HUES48 (cell line): Measurements from ENCODE around the gene GRXCR2.

Experiments used
- H3K27ac ChIP-seq: one replicate; pipeline ENCODE4 v1.7.0; 2013; ENCODE audit warnings: low read depth, low read length, inconsistent platforms
- H3K27me3 ChIP-seq: 2 replicates; pipeline ENCODE4 v1.6.1; 2013; ENCODE audit warnings: mild to moderate bottlenecking, low read length; ENCODE audit not compliant: control insufficient read depth, insufficient read depth
- H3K36me3 ChIP-seq: 2 replicates; pipeline ENCODE4 v1.6.1; 2013; ENCODE audit warnings: low read length; ENCODE audit not compliant: control insufficient read depth, insufficient read depth
- H3K4me1 ChIP-seq: 2 replicates; pipeline ENCODE4 v1.6.1; 2013; ENCODE audit warnings: mild to moderate bottlenecking, low read length; ENCODE audit not compliant: control insufficient read depth, insufficient read depth
- H3K4me3 ChIP-seq: 2 replicates; pipeline ENCODE4 v1.5.1; 2013; ENCODE audit warnings: mild to moderate bottlenecking, low read depth, low read length
- H3K9ac ChIP-seq: 2 replicates; pipeline ENCODE4 v1.6.1; 2013; ENCODE audit warnings: mild to moderate bottlenecking, low read depth, low read length, moderate library complexity
- H3K9me3 ChIP-seq: 2 replicates; pipeline ENCODE4 v1.6.1; 2013; ENCODE audit warnings: low read length; ENCODE audit not compliant: control insufficient read depth, insufficient read depth

GRXCR2 gene

DNA sequence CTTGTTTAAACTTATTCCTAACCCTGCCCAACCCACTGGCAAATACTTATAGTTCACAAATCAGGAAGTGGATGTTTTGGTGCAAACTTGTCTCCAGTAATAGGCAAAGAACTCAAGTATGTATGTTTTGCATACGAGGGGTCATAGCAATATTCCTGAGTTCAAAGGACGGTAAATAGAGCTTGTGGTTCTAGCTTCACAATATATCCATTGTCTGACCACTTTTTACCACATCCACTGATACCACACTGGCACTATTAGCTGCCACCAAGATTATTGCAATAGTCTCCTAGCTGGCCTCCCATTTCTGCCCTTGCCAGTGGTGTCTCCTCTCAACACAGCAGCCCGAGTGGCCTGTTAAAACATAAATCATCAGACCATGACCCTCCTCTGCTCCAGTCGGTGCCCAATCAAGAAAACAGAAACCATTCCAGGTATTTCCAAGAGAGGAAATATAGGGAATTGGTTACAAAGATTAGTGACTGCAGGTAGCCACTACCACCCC, 17.0 kb downstream of the GRXCR2 start:
- H3K27ac ChIP-seq, result peak overlapping the region; percentile 76
- peak overlapping the region; percentile 47 for H3K9ac ChIP-seq
- peaks cover 18% of the 10 kb centered on the region for H3K4me1 ChIP-seq
- no peaks in the 10 kb centered on the region for H3K27me3 ChIP-seq
- H3K4me3 ChIP-seq, result peak overlapping the region; percentile 64
- no peaks in the 10 kb centered on the region for H3K9me3 ChIP-seq
- no peaks in the 10 kb centered on the region for H3K36me3 ChIP-seq

DNA sequence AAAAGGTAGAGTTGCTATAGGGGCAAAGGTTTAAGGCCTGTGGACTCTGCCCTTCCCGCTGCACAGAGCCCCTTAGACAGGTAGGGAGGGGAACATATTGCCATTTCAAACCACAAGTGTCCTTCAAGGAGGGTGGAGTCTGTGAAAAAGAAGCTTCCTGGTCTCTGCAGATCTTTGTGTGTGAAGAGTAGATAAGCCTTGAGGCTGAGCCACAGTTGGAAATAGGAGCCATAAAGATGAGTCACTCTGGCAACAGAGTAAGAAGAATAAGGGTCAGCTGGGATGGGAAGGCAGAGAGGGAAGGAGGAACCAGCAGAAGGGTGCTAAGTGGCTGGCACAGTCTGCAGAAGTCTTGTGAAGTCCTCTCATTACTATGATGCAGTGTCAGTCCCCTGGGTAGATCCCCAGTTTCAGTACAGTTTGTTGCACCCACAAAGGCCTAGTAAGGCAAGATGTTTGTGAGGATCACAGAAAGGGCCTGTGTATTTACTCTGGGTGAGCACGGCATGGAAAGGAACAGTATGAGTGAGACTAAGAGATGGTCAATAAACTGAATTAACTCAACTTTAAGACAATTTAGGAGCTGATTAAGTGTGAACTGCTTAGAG, 18.1 kb downstream of the GRXCR2 start:
- Histone ChIP-seq H3K36me3 (no peaks in the 10 kb centered on the region), H3K27me3 (no peaks in the 10 kb centered on the region), H3K9me3 (no peaks in the 10 kb centered on the region), H3K4me1 (peaks cover 18% of the 10 kb centered on the region), H3K4me3 (no peak overlapping the region), H3K9ac (no peak overlapping the region), H3K27ac (peak overlapping the region; percentile 2)

DNA sequence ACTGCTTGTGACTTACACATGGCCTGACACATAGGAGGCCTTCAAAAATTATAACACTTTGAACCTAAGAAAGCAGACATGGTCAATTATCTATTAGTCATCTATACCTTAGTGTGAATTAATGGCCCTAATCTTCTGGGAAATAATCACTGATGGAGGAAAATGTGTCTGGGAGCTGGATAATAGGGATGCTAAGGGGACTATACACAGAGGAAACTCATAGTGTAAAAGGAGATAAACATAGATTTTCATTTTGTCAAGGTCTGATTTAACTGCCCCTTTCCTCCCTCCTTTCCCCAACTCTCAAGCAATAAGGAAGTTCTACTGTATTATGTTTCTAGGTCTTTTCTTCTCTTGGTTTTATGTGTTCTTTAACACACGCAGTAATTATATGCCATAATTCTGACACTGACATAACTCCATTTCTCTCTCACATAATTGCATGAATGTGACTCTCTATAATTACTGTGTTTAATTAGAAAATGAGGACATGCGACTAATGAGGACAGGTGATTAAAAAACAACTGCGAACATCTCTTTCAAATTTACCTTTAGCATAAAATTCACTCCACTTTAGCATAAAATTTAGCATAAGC, 18.9 kb downstream of the GRXCR2 start:
- no peak overlapping the region for H3K27ac ChIP-seq
- H3K4me1 ChIP-seq, result peaks cover 18% of the 10 kb centered on the region
- H3K9ac ChIP-seq, result no peak overlapping the region
- H3K36me3 ChIP-seq, result no peaks in the 10 kb centered on the region
- no peaks in the 10 kb centered on the region for H3K9me3 ChIP-seq
- no peak overlapping the region for H3K4me3 ChIP-seq
- H3K27me3 ChIP-seq, result no peaks in the 10 kb centered on the region

DNA sequence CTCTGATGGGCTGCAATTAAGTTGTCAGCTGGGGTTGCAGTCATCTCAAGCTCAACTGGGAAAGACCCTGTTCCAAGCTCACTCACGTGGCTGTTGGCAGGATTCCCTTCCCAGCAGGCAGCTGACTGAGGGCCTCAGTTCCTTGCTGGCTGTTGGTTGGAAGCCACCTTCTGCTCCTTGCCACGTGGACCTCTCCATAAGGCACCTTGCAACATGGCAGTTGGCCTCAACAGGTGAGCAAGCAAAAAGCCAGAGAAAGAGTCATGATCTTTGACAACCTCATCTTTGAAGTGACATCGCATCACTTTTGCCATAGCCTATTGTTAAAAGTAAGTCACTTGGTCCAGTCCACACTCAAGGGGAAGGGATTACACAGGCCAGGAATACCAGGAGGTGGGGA, 19.8 kb downstream of the GRXCR2 start:
- no peak overlapping the region for H3K27ac ChIP-seq
- H3K36me3 ChIP-seq, result no peaks in the 10 kb centered on the region
- no peak overlapping the region for H3K4me3 ChIP-seq
- H3K9ac ChIP-seq, result no peak overlapping the region
- H3K27me3 ChIP-seq, result no peaks in the 10 kb centered on the region
- H3K4me1 ChIP-seq, result peaks cover 18% of the 10 kb centered on the region
- H3K9me3 ChIP-seq, result no peaks in the 10 kb centered on the region

DNA sequence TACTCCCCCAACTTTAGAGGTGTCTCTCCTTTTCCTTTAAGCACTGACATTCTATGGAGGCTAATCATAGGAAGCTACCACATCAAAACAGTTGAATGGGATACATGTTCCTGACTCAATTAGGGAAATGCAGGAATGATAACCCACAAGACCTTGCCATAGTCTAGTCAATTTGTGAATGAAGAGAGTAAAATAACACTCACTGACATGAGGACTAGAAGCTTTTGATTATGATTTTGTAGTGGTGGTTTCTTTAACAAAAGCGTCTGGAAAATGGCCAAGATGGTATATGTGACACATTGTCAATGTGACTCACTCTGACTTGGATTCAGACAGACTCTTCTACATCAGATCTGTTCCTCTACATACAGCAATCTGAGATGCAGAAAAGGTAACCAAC, 24.0 kb downstream of the GRXCR2 start:
- H3K4me3 ChIP-seq, result no peak overlapping the region
- no peaks in the 10 kb centered on the region for H3K4me1 ChIP-seq
- no peaks in the 10 kb centered on the region for H3K27me3 ChIP-seq
- no peak overlapping the region for H3K9ac ChIP-seq
- H3K9me3 ChIP-seq, result no peaks in the 10 kb centered on the region
- no peaks in the 10 kb centered on the region for H3K36me3 ChIP-seq
- H3K27ac ChIP-seq, result no peak overlapping the region

DNA sequence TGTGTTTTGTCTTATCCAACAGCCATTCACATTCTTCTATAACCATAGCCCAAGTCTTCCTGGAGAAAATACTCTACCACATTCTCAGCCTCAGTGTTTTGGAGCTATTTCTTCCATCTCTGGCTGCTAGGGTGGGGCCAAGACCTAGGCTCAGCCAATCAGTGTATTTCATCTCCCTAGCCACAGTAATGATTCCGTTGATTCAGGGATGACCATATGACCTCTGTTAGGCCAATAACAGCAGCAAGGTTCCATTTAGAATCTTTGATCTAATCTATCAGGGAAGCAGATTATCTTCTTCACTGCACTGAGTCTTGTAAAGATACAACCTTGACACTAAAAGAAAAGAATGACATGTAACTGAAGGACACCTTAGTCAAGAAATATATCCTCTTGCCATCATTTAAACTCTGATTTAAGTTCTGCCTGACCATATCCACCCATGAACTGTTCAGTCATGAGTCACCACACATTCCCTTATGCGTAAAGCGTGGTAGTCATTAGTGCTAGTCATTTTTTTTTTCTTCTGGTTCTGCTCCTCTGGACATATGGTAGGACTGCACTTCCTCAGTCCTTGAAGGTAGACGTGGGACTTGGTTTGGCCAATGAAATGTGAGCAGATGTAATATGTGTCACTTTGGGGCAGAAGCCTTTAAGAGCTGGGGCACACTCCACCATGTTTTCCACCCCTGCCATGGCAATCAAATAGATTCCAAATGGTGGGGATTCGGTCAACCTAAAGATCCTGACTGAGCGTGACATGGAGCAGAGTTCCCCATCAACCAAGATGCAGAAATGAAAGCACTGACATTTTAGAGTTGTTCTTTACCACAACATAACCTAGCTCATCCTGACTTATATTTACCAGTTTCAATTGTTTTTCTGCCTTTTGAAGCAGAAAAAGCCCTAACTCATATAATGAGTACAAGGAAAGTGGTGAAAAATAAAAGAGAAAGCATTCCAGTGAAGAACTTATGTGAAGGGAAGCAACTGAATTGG, 25.0 kb downstream of the GRXCR2 start:
- H3K4me3 ChIP-seq, result no peak overlapping the region
- H3K9me3 ChIP-seq, result no peaks in the 10 kb centered on the region
- no peak overlapping the region for H3K9ac ChIP-seq
- no peaks in the 10 kb centered on the region for H3K27me3 ChIP-seq
- no peak overlapping the region for H3K27ac ChIP-seq
- H3K4me1 ChIP-seq, result no peaks in the 10 kb centered on the region
- H3K36me3 ChIP-seq, result no peaks in the 10 kb centered on the region

DNA sequence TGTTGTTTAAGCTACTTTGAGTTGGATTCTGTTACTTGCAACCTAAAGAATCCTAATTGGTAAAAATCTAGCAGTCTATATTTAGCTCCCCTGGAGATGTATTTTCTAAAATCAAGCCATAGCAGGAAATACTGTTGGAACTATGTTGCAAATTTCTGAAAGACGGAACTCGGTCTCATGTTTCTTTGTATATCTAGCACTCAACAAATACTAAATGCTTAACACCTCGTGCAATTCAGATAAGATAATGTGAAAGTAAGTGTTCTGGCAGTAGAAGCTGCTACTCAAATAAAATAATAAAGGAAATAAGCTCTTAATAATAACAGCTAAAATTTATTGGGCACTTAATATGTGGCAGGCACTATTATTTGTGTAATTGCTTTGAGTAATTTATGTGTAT, 26.7 kb downstream of the GRXCR2 start:
- no peak overlapping the region for H3K9ac ChIP-seq
- H3K36me3 ChIP-seq, result no peaks in the 10 kb centered on the region
- no peaks in the 10 kb centered on the region for H3K27me3 ChIP-seq
- H3K4me3 ChIP-seq, result no peak overlapping the region
- H3K4me1 ChIP-seq, result no peaks in the 10 kb centered on the region
- H3K27ac ChIP-seq, result no peak overlapping the region
- H3K9me3 ChIP-seq, result no peaks in the 10 kb centered on the region

DNA sequence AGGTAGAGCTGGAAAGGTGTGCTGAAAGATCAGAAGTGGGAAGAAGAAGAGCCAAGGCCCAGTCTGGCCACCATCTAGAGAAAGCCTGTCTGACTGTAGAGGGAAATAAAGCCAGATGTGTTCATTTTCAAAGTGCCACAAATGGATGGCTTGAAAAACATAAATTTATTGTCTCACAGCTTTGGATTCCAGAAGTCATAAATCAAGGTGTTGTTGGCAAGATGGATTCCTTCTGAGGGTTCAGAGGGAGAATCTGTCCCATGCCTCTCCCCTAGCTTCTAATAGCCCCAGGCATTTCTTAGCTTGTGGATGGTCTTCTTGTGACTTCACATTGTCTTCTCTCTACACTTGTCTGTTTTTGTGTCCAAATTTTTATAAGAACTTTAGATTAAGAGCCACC, 31.5 kb downstream of the GRXCR2 start:
- 0 out of 2 replicates have a peak, but pooled peaks cover 3% of the 10 kb centered on the region for H3K27me3 ChIP-seq
- no peak overlapping the region for H3K27ac ChIP-seq
- no peaks in the 10 kb centered on the region for H3K36me3 ChIP-seq
- no peaks in the 10 kb centered on the region for H3K4me1 ChIP-seq
- H3K4me3 ChIP-seq, result no peak overlapping the region
- H3K9ac ChIP-seq, result no peak overlapping the region
- H3K9me3 ChIP-seq, result no peaks in the 10 kb centered on the region

DNA sequence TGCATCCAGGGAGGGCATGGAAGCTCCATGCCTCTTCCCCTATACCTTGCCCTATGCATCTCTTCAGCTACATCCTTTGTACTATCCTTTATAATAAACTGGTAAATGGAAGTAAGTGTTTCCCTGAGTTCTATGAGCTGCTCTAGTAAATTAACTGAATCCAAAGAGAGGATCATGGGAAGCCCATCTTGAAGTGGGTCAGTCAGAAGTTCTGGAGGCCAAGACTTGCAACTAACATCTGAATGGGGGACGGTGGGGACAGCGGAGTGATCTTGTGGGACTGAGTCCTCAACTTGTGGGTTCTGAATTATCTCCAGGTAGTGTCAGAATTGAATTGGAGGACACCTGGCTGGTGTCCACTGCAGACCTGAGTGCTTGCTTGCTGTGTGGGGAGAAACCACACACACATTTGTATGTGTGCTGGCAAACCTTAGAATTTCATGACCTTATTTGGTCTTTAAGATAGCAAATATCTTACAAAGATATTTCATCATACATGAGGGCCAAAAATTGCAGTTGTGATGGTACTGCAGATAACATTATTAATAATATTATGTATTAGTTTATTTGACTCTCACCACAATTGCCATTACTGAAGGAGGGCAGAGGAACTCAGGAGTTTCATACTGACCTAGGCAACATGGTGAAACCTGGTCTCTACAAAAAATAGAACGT, 32.2 kb downstream of the GRXCR2 start:
- Histone ChIP-seq H3K4me3 (no peak overlapping the region), H3K9ac (no peak overlapping the region), H3K36me3 (no peaks in the 10 kb centered on the region), H3K27me3 (peaks cover 10% of the 10 kb centered on the region), H3K27ac (no peak overlapping the region), H3K9me3 (no peaks in the 10 kb centered on the region), H3K4me1 (peaks cover 3% of the 10 kb centered on the region; the same call in 1 of the 2 replicates)

DNA sequence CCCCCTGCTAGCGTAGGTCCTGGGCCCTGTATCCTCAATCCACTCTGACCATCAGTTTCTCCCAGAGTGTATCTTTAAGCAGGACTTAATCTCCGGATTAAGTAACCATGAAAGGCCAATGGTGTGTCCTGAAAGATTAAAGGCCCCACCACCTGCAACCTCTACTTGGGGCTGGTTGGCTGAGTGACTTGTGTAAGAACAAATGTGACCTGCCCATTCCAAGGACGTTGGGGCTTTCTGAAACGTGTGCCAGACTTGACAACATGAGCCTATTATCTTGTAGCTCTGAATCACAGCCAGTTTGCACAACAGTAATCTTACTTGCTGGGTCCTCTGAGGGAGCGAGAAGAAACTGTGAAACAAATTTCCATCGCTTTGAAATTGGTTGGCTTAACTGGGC, 34.5 kb downstream of the GRXCR2 start:
- Histone ChIP-seq H3K36me3 (no peaks in the 10 kb centered on the region), H3K27ac (no peak overlapping the region), H3K4me1 (peaks cover 3% of the 10 kb centered on the region; the same call in 1 of the 2 replicates), H3K27me3 (peaks cover 24% of the 10 kb centered on the region), H3K4me3 (no peak overlapping the region), H3K9ac (no peak overlapping the region), H3K9me3 (no peaks in the 10 kb centered on the region)
